ENCODE data around the gene S1PR5. TPM values are rescaled to one million over a fixed set of nuclear protein-coding genes. Genes with fewer than 3 reads are reported as not detected.
A peak's percentile ranks its signal among the peaks of the same experiment; 100 is the strongest.

Gene S1PR5
- polyA plus RNA-seq, 3 donors: 0.18 to 0.46 TPM; not detected in 1

GRCh38 chr19:10513223-10513622, 4.0 kb downstream of the S1PR5 start:
- Histone ChIP-seq H3K4me2 (replicated peaks; ENCODE audit: extremely low read depth, low read length, poor library complexity, severe bottlenecking) (no peak overlapping the region), H3K36me3 (replicated peaks in 1 of 2; ENCODE audit: control insufficient read depth in 1 of 2, insufficient read depth in 2 of 2, low read length in 2 of 2) (no peaks in the 10 kb centered on the region), H3K9me3 (replicated peaks in 1 of 2; ENCODE audit: control insufficient read depth in 1 of 2, insufficient read depth in 1 of 2, low read length in 2 of 2) (peaks cover 0 to 34% of the 10 kb centered on the region in 2 donors), H3K4me3 (replicated peaks in 1 of 3; ENCODE audit: low read depth in 2 of 3, low read length in 3 of 3) (no peak overlapping the region), H4K20me1 (ENCODE audit: insufficient read depth, low read length) (no peaks in the 10 kb centered on the region), H2AFZ (ENCODE audit: insufficient read depth, low read depth, low read length, poor library complexity, severe bottlenecking) (no peak overlapping the region), H3K27me3 (ENCODE audit: control insufficient read depth in 2 of 2, insufficient read depth in 2 of 2, low read length in 2 of 2) (peaks cover 43 to 53% of the 10 kb centered on the region in 2 donors), H3K79me2 (ENCODE audit: insufficient read depth, low read length) (no peaks in the 10 kb centered on the region), H3K4me1 (ENCODE audit: control insufficient read depth in 1 of 2, insufficient read depth in 2 of 2, low read length in 2 of 2) (peaks cover 19 to 37% of the 10 kb centered on the region in 2 donors), H3K9ac (ENCODE audit: insufficient read depth, low read length, poor library complexity, severe bottlenecking) (no peak overlapping the region), H3K27ac (ENCODE audit: low read depth in 1 of 2, low read length in 2 of 2) (no peak overlapping the region)
- peaks cover 46 to 61% (median 50%) of the 10 kb centered on the region in 3 donors for H3K27me3 Mint-ChIP-seq (ENCODE audit: low read depth in 3 of 3)
- H3K9me3 Mint-ChIP-seq: peaks cover 0 to 17% (median 9%) of the 10 kb centered on the region in 7 donors
- H3K27ac Mint-ChIP-seq: no peak overlapping the region
- intact Hi-C loops (cut with micrococcal nuclease): no loop called here
- peaks cover 28% of the 10 kb centered on the region for H3K4me1 Mint-ChIP-seq
- peak overlapping the region in 1 of 2 donors; percentile 87 for H3K4me3 Mint-ChIP-seq
- WGBS (ENCODE audit: insufficient coverage): 86% methylated on average over 5 of the region's 7 CpGs
- TF ChIP-seq, protein P1, sequence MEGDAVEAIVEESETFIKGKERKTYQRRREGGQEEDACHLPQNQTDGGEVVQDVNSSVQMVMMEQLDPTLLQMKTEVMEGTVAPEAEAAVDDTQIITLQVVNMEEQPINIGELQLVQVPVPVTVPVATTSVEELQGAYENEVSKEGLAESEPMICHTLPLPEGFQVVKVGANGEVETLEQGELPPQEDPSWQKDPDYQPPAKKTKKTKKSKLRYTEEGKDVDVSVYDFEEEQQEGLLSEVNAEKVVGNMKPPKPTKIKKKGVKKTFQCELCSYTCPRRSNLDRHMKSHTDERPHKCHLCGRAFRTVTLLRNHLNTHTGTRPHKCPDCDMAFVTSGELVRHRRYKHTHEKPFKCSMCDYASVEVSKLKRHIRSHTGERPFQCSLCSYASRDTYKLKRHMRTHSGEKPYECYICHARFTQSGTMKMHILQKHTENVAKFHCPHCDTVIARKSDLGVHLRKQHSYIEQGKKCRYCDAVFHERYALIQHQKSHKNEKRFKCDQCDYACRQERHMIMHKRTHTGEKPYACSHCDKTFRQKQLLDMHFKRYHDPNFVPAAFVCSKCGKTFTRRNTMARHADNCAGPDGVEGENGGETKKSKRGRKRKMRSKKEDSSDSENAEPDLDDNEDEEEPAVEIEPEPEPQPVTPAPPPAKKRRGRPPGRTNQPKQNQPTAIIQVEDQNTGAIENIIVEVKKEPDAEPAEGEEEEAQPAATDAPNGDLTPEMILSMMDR (IDR thresholded peaks at IDR 0.05): no peak
- H3K36me3 Mint-ChIP-seq: peaks cover 3 to 15% of the 10 kb centered on the region in 2 donors
- no peak for DNase-seq

DNA sequence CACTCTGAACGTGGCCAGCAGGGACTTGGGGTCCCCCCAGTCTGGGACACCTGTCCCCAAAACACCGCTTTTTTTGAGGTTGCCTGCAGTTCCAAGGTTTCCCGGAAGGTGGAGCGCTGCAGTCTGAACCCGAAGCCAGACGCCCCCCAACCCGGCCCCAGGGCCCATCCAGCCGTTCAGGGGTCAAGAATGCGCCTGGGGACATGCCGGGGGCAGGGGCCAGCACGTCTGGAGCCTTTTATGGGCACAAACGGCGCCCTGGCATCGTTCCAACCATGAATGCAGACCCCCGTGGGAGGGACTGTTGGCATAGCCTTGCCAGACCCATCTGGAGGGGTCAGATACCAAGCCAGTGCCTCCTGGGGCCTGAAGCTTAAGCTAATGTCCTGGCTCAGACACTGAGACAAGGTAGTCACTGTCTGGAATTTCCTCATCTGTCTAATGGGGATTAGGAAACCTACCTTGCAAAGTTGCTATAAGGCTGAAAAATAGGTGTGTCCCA, 6.9 kb downstream of the S1PR5 start:
- H3K36me3 ChIP-seq (replicated peaks in 1 of 2; ENCODE audit: control insufficient read depth in 1 of 2, insufficient read depth in 2 of 2, low read length in 2 of 2): no peaks in the 10 kb centered on the region
- Mint-ChIP-seq H3K36me3 (peaks cover 3 to 9% of the 10 kb centered on the region in 2 donors), H3K4me1 (peaks cover 23% of the 10 kb centered on the region), H3K27me3 (ENCODE audit: low read depth in 3 of 3) (peaks cover 24 to 32% (median 25%) of the 10 kb centered on the region in 3 donors), H3K27ac (no peak overlapping the region), H3K9me3 (peaks cover 0 to 8% (median 4%) of the 10 kb centered on the region in 7 donors), H3K4me3 (no peak overlapping the region)
- peak in 2 of 3 donors; percentile 20 to 24 for DNase-seq
- H3K27ac ChIP-seq (ENCODE audit: low read depth in 1 of 2, low read length in 2 of 2): no peak overlapping the region
- H3K4me3 ChIP-seq (replicated peaks in 1 of 3; ENCODE audit: low read depth in 2 of 3, low read length in 3 of 3): no peak overlapping the region
- no peaks in the 10 kb centered on the region for H4K20me1 ChIP-seq (ENCODE audit: insufficient read depth, low read length)
- no peaks in the 10 kb centered on the region for H3K79me2 ChIP-seq (ENCODE audit: insufficient read depth, low read length)
- no peak overlapping the region for H3K9ac ChIP-seq (ENCODE audit: insufficient read depth, low read length, poor library complexity, severe bottlenecking)
- intact Hi-C loops (cut with micrococcal nuclease): no loop called here
- peak overlapping the region; percentile 68 for H2AFZ ChIP-seq (ENCODE audit: insufficient read depth, low read depth, low read length, poor library complexity, severe bottlenecking)
- TF ChIP-seq, protein P1 (IDR thresholded peaks at IDR 0.05): peak; percentile 81
- H3K4me2 ChIP-seq (replicated peaks; ENCODE audit: extremely low read depth, low read length, poor library complexity, severe bottlenecking): peak overlapping the region; percentile 5
- peaks cover 0 to 21% of the 10 kb centered on the region in 2 donors for H3K9me3 ChIP-seq (replicated peaks in 1 of 2; ENCODE audit: control insufficient read depth in 1 of 2, insufficient read depth in 1 of 2, low read length in 2 of 2)
- H3K4me1 ChIP-seq (ENCODE audit: control insufficient read depth in 1 of 2, insufficient read depth in 2 of 2, low read length in 2 of 2): peaks cover 13 to 24% of the 10 kb centered on the region in 2 donors
- H3K27me3 ChIP-seq (ENCODE audit: control insufficient read depth in 2 of 2, insufficient read depth in 2 of 2, low read length in 2 of 2): peaks cover 19 to 25% of the 10 kb centered on the region in 2 donors
- 7% methylated on average over 15 of the region's 15 CpGs for WGBS (ENCODE audit: insufficient coverage)

Data from CD14-positive monocyte (primary cell).